ENCODE results near the gene MYL5.
"Not testable (repeated sequence)": the region's sequence is repeated elsewhere in the genome, so short reads cannot be mapped to it uniquely, and the experiment has no call there.

MYL5 gene

GRCh38 chr4:705278-706082 is 31.1 kb downstream of the MYL5 start, which contains the start of gene PCGF3:
PCGF3 (plus strand) TSS chr4:705832; CDS start chr4:733681, 27,849 bp downstream.
- H3K27ac Mint-ChIP-seq, result peak within 1 kb of the TSS; percentile 73

DNA sequence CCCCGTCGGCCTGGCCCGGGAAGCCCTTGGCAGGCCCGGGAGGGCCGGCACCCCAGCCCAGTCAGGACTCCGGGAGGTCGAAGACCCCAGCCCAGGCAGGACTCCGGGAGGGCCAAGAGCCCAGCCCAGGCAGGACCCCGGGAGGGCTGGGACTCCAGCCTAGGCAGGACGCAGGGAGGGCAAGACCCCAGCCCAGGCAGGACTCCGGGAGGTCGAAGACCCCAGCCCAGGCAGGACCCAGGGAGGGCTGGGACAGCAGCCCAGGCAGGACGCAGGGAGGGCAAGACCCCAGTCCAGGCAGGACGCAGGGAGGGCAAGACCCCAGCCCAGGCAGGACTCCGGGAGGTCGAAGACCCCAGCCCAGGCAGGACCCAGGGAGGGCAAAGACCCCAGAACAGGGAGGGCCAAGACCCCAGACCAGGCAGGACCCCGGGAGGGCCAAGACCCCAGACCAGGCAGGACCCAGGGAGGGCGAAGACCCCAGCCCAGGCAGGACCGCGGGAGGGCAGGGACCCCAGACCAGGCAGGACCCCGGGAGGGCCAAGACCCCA is 31.8 kb downstream of the MYL5 start:
- H3K27ac Mint-ChIP-seq, DNase-seq, H3K9me3 Mint-ChIP-seq, CTCF ChIA-PET: not testable (repeated sequence)
- peak overlapping the region; percentile 78 for H3K4me3 Mint-ChIP-seq
- peaks cover 12% of the 10 kb centered on the region for H3K27me3 Mint-ChIP-seq
- peaks cover 17% of the 10 kb centered on the region for H3K4me1 Mint-ChIP-seq
- H3K36me3 Mint-ChIP-seq, result peaks cover 14% of the 10 kb centered on the region

More at GRCh38 chr4:705278-706082, 31.1 kb downstream of the MYL5 start, which contains the start of gene PCGF3:
- Mint-ChIP-seq H3K4me3 (peak within 1 kb of the TSS; percentile 78), H3K4me1 (peaks cover 21% of the 10 kb centered on the region), H3K27me3 (peaks cover 12% of the 10 kb centered on the region), H3K9me3 (no peaks in the 10 kb centered on the region), H3K36me3 (peaks cover 11% of the 10 kb centered on the region)
- peak; percentile 98 for DNase-seq
- CTCF ChIA-PET, result no interaction called here

- H3K4me3 Mint-ChIP-seq, result no peak overlapping the region
- H3K36me3 Mint-ChIP-seq, result peaks cover 14% of the 10 kb centered on the region
- peaks cover 12% of the 10 kb centered on the region for H3K27me3 Mint-ChIP-seq
- CTCF ChIA-PET, result no interaction called here
- no peaks in the 10 kb centered on the region for H3K9me3 Mint-ChIP-seq
- peaks cover 16% of the 10 kb centered on the region for H3K4me1 Mint-ChIP-seq
- H3K27ac Mint-ChIP-seq, result no peak overlapping the region
- DNase-seq, result no peak
These were observed 32.7 kb downstream of the MYL5 start for GRCh38 chr4:706834-707598.

GRCh38 chr4:707929-708630 is 33.7 kb downstream of the MYL5 start:
- CTCF ChIA-PET, result no interaction called here
- H3K4me1 Mint-ChIP-seq, result peaks cover 15% of the 10 kb centered on the region
- H3K9me3 Mint-ChIP-seq, result no peaks in the 10 kb centered on the region
- peaks cover 5% of the 10 kb centered on the region for H3K27me3 Mint-ChIP-seq
- DNase-seq, result no peak
- H3K36me3 Mint-ChIP-seq, result peaks cover 14% of the 10 kb centered on the region
- H3K27ac Mint-ChIP-seq, result no peak overlapping the region
- H3K4me3 Mint-ChIP-seq, result peak overlapping the region; percentile 26

DNA sequence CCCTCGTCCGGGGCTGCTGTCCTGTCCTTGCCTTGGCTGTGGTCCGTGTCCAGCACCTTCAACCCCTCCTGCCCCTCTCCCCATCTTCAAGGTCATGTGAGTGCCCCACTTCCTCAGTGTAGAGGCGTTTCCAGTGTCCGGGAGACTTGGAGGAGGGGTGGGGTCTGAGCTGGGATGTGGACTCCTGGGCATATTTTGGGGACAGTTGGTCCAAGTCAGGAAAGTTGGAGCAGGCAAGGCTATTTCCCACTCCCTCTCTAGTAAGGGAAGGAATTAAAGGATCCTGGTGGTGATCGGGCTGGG is 34.2 kb downstream of the MYL5 start:
- Mint-ChIP-seq H3K4me3 (no peak overlapping the region), H3K27ac (no peak overlapping the region), H3K4me1 (peaks cover 15% of the 10 kb centered on the region), H3K36me3 (peaks cover 14% of the 10 kb centered on the region), H3K9me3 (no peaks in the 10 kb centered on the region), H3K27me3 (peaks cover 4% of the 10 kb centered on the region)
- DNase-seq, result no peak
- CTCF ChIA-PET, result no interaction called here

GRCh38 chr4:709348-709747 is 35.0 kb downstream of the MYL5 start:
- Mint-ChIP-seq H3K4me1 (peaks cover 15% of the 10 kb centered on the region), H3K36me3 (peaks cover 16% of the 10 kb centered on the region), H3K27me3 (no peaks in the 10 kb centered on the region), H3K4me3 (no peak overlapping the region), H3K9me3 (no peaks in the 10 kb centered on the region), H3K27ac (no peak overlapping the region)
- DNase-seq, result no peak
- CTCF ChIA-PET, result interaction anchor here (0.9 kb wide), 1 partner anchor 9 kb away, joined by 3 read pairs; no protein-coding TSS in a partner anchor

DNA sequence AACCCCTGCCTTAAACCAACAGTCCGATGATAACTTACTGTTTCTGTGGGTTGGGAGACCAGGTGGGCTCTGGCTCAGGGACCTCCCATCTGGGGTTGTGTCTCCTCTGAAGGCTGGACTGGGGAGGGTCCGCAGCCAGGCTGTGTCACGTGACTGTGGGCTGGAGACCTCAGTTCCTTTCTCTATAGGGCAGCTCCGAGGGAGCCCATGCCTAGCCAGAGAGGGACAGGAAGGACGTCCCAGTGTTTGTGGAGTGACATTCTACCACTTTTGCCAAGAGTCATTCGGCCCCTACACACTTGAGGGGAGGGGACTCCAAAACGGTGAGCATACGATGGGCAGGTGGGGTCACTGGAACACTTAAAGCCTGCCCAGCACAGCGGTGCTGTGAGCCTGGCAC is 35.8 kb downstream of the MYL5 start:
- Mint-ChIP-seq H3K4me1 (peaks cover 15% of the 10 kb centered on the region), H3K4me3 (no peak overlapping the region), H3K27ac (no peak overlapping the region), H3K36me3 (peaks cover 19% of the 10 kb centered on the region), H3K9me3 (no peaks in the 10 kb centered on the region), H3K27me3 (no peaks in the 10 kb centered on the region)
- CTCF ChIA-PET, result interaction anchor here (0.9 kb wide), 1 partner anchor 10 kb away, joined by 3 read pairs; no protein-coding TSS in a partner anchor
- no peak for DNase-seq

GRCh38 chr4:710916-711315 is 36.6 kb downstream of the MYL5 start:
- Mint-ChIP-seq H3K27me3 (no peaks in the 10 kb centered on the region), H3K4me3 (no peak overlapping the region), H3K36me3 (peaks cover 19% of the 10 kb centered on the region), H3K4me1 (peaks cover 11% of the 10 kb centered on the region), H3K27ac (no peak overlapping the region), H3K9me3 (no peaks in the 10 kb centered on the region)
- DNase-seq, result no peak
- CTCF ChIA-PET, result interaction anchor here (0.6 kb wide), 1 partner anchor 31 kb away, joined by 3 read pairs; no protein-coding TSS in a partner anchor

DNA sequence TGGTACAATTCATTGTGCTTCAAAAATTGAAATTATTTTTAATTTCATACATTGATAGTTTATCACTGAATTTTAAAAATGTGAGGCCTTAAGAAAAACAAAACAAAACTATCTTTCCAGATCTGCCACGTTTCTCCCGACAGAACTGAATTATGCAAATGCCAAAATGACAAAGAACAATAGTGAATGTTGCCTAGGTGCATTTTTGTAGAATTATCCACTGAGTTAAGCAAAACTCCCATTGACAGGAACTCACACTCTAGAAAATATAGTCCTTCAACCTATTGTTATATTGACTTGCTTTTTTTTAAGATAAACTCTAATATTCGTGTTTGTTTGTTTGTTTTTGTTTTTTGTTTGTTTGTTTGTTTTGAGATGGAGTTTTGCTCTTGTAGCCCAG is 37.8 kb downstream of the MYL5 start:
- peaks cover 11% of the 10 kb centered on the region for H3K4me1 Mint-ChIP-seq
- H3K4me3 Mint-ChIP-seq, result no peak overlapping the region
- H3K27ac Mint-ChIP-seq, result no peak overlapping the region
- DNase-seq, result no peak
- peaks cover 19% of the 10 kb centered on the region for H3K36me3 Mint-ChIP-seq
- no peaks in the 10 kb centered on the region for H3K9me3 Mint-ChIP-seq
- CTCF ChIA-PET, result no interaction called here
- no peaks in the 10 kb centered on the region for H3K27me3 Mint-ChIP-seq

- H3K9me3 Mint-ChIP-seq, result no peaks in the 10 kb centered on the region
- H3K36me3 Mint-ChIP-seq, result peaks cover 19% of the 10 kb centered on the region
- CTCF ChIA-PET, result interaction anchor here (0.7 kb wide), 1 partner anchor 13 kb away, joined by 5 read pairs; no protein-coding TSS in a partner anchor
- H3K27me3 Mint-ChIP-seq, result no peaks in the 10 kb centered on the region
- no peak overlapping the region for H3K27ac Mint-ChIP-seq
- H3K4me1 Mint-ChIP-seq, result peaks cover 11% of the 10 kb centered on the region
- H3K4me3 Mint-ChIP-seq, result no peak overlapping the region
- DNase-seq, result no peak
These were observed 38.7 kb downstream of the MYL5 start for GRCh38 chr4:712916-713632.

- Mint-ChIP-seq H3K27me3 (no peaks in the 10 kb centered on the region), H3K27ac (no peak overlapping the region), H3K36me3 (peaks cover 14% of the 10 kb centered on the region), H3K9me3 (no peaks in the 10 kb centered on the region), H3K4me1 (peaks cover 5% of the 10 kb centered on the region), H3K4me3 (no peak overlapping the region)
- CTCF ChIA-PET, result no interaction called here
- no peak for DNase-seq
These were observed 39.7 kb downstream of the MYL5 start for GRCh38 chr4:714087-714486.

GRCh38 chr4:717601-718320 is 43.4 kb downstream of the MYL5 start:
- Mint-ChIP-seq H3K9me3 (peaks cover 9% of the 10 kb centered on the region), H3K27me3 (no peaks in the 10 kb centered on the region), H3K36me3 (peaks cover 29% of the 10 kb centered on the region), H3K4me1 (no peaks in the 10 kb centered on the region), H3K27ac (no peak overlapping the region), H3K4me3 (no peak overlapping the region)
- DNase-seq, result no peak
- CTCF ChIA-PET, result no interaction called here

GRCh38 chr4:718460-718859 is 44.1 kb downstream of the MYL5 start:
- Mint-ChIP-seq H3K4me3 (no peak overlapping the region), H3K27me3 (no peaks in the 10 kb centered on the region), H3K9me3 (peaks cover 9% of the 10 kb centered on the region), H3K36me3 (peaks cover 36% of the 10 kb centered on the region), H3K4me1 (no peaks in the 10 kb centered on the region), H3K27ac (no peak overlapping the region)
- DNase-seq, result no peak
- CTCF ChIA-PET, result no interaction called here
